Measurements from ENCODE around the gene DHPS. TPM values are rescaled to one million over a fixed set of nuclear protein-coding genes. Genes with fewer than 3 reads are reported as not detected.
"Not testable (repeated sequence)": the region's sequence is repeated elsewhere in the genome, so short reads cannot be mapped to it uniquely, and the experiment has no call there.

Gene DHPS
- total RNA-seq, 1 experiment from 2014 or later, result 106 TPM

- DNase-seq (ENCODE audit: low read depth), result no peak
Observed at GRCh38 chr19:12647047-12647446, 34.6 kb downstream of the DHPS start.

DNA sequence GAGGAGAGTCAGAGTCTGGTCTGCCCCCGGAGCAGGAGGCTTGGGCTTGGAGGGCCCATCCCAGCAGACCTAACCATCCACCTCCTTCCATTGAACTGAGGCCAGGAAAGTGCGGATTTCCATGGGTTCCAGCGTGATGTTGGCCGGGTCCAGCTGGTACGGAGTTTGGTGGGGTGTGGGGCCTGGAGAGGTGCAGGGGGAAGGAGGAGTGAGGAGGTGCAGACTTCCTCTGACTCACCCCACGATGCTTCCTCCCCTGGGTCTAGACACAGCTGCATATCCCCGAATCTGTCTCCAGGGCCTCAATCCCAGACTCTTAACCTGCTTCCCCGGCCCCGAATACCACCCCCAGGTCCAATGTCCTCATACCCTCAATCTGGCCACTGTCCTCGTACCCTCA, 35.1 kb downstream of the DHPS start:
- no peak for DNase-seq (ENCODE audit: low read depth)

GRCh38 chr19:12643716-12644115, 38.0 kb downstream of the DHPS start:
- not testable (repeated sequence) for DNase-seq (ENCODE audit: low read depth)

DNA sequence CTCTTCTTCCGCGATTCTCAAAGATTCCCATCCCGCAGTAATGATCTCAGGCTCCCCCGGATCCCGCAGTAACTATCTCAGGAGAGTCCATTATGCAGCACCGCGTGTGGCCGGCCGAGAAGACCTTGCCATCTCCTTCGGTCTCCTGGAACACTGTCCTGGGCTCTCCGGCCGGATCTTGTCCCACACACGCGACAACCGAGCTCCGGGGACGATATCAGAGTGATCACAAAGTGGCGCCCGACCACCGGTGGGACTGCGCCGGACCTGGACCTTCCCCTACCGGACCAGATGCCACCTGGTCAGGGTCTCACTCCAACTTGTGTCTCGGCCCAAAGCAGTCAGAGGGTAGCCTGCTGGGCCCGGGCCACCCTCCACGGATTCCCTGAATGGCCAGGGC, 39.2 kb downstream of the DHPS start:
- no peak for DNase-seq (ENCODE audit: low read depth)

GRCh38 chr19:12641456-12641855, 40.2 kb downstream of the DHPS start:
- no peak for DNase-seq (ENCODE audit: low read depth)

DNA sequence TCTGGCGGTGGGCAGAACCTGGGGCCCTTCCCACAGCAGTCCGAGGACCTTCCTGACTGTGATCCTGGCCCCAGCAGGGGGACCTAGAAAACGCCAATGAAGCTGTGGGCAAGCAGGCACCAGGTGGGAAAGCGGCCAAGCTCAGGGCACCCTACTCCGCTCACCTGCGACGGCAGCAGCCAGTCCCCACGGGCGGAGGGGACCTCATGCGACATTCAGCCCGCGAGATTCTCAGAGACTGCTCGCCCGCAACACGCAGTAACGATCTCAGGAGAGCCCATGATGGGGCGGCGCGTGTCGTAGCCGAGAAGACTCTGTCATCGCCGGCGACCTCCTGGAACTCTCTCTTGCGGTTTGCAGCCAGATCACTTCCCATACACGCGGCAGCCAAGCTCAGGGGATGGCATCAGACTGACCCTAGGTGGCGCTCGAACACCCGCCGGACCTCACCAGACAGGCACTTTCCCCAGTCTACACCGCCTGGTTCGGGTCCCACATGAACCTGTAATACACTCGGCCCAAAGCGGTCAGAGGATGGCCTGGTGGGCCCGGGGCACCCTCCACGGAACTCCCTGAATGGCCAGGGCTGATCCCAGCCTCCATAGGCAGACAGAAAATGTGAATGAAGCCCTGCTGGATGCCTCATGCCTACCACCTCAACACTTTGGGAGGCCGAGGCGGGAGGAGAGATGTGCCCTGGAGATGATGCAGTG, 41.6 kb downstream of the DHPS start:
- peak; percentile 60 for DNase-seq (ENCODE audit: low read depth)

DNA sequence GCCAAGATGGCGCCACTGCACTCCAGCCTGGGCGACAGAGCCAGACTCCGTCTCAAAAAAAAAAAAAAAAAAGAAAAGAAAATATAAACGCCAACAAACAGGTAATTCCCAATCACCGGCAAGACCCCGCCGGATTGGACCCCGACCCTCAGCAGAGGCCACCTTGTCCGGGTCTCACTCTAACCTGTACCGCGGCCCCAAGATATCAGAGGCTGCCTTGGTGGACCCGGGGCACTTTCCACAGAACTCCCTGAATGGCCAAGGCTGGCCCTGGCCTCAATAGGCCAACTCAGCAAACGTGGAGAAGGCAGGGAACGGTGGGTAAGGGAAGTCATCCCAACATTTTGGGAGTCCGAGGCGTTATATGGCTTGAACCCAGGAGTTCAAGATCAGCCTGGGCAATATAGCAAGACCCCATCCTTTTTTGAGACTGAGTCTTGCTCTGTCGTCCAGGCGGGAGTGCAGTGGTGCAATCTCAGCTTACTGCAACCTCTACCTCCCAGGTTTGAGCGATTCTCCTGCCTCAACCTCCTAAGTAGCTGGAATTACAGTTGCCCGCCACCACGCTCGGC, 43.0 kb downstream of the DHPS start:
- DNase-seq (ENCODE audit: low read depth), result no peak

DNA sequence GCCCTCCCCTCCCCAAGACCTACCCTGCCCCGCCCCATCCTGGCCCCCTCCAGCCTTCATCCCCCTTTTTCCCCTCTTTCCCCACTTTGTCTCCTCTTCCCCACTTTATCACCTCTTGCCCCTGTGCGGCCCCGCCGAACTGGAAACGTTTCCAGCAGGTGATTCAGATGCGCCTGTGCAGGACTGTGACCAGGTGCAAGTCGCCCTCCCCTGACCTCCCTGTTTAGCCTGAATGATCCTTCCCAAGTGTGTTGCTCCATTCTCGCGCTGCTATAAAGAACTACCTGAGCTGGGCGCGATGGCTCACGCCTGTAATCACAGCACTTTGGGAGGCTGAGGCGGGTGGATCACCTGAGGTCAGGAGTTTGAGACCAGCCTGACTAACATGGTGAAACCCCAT, 45.0 kb downstream of the DHPS start:
- no peak for DNase-seq (ENCODE audit: low read depth)

GRCh38 chr19:12629215-12629614, 52.5 kb downstream of the DHPS start:
- DNase-seq (ENCODE audit: low read depth), result no peak

DNA sequence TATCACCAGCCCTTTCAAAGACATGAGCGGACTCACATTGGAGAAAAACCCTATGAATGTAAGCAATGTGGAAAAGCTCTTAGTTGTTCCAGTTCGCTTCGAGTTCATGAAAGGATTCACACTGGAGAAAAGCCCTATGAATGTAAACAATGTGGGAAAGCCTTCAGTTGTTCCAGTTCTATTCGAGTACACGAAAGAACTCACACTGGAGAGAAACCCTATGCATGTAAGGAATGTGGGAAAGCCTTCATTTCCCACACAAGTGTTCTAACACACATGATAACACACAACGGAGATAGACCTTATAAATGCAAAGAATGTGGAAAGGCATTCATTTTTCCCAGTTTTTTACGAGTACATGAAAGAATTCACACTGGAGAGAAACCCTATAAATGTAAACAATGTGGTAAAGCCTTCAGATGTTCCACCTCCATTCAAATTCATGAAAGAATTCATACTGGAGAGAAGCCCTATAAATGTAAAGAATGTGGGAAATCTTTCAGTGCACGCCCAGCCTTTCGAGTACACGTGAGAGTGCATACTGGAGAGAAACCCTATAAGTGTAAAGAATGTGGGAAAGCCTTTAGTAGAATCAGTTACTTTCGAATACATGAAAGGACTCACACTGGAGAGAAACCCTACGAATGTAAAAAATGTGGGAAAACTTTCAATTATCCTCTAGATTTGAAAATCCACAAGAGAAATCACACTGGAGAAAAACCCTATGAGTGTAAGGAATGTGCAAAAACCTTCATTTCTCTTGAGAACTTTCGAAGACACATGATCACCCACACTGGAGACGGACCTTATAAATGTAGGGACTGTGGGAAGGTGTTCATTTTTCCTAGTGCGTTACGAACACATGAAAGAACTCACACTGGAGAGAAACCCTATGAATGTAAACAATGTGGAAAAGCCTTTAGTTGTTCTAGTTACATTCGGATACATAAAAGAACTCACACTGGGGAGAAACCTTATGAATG, 53.3 kb downstream of the DHPS start:
- peak; percentile 32 for DNase-seq (ENCODE audit: low read depth)

DNA sequence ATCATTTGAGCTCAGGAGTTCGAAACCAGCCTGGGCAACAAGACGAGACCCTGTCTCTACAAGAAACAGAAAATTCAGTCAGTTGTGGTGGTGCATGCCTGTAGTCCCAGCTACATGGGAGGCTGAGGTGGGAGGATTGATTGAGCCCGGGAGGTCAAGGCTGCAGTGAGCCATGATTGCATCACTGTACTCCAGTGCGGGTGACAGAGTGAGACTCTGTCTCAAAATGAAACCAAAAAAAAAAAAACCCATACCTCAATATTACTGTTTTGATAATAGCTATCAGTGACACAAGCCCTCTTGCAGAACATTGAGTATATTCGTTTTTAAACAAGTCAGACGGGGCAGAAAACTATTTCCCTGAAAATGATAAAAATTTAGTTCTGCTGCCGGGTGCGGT, 54.7 kb downstream of the DHPS start:
- no peak for DNase-seq (ENCODE audit: low read depth)

Other genes with a start within 250 kb of the DHPS start
- gene ZNF443, start 240.9 kb downstream of the DHPS start, total RNA-seq (2014; rRNA removed), result 3.5 and 4.5 TPM in 2 replicates
- gene ZNF709, start 197.1 kb downstream of the DHPS start, total RNA-seq (2014; rRNA removed), result 2.2 and 3.2 TPM in 2 replicates
- gene ZNF564, start 130.4 kb downstream of the DHPS start, total RNA-seq (2014; rRNA removed), result 5.5 and 6.0 TPM in 2 replicates
- 6.4 and 10.3 TPM in 2 replicates for gene ZNF490, start 71.1 kb downstream of the DHPS start, total RNA-seq (2014; rRNA removed)
- 8.4 and 11.5 TPM in 2 replicates for gene ZNF791, start 71.0 kb downstream of the DHPS start, total RNA-seq (2014; rRNA removed)
- 48.1 and 73.8 TPM in 2 replicates for gene MAN2B1, start 15.1 kb downstream of the DHPS start, total RNA-seq (2014; rRNA removed)
- gene WDR83, start 15.1 kb downstream of the DHPS start, total RNA-seq (2014; rRNA removed), result 9.1 and 10.0 TPM in 2 replicates
- gene GNG14, start 6.1 kb upstream of the DHPS start, total RNA-seq (2014; rRNA removed), result not detected in 2 replicates
- gene FBXW9, start 14.8 kb upstream of the DHPS start, total RNA-seq (2014; rRNA removed), result 8.1 and 8.7 TPM in 2 replicates
- gene TNPO2, start 42.1 kb upstream of the DHPS start, total RNA-seq (2014; rRNA removed), result 41.0 and 56.0 TPM in 2 replicates
- 372 and 446 TPM in 2 replicates for gene TRIR, start 52.8 kb upstream of the DHPS start, total RNA-seq (2014; rRNA removed)
- gene GET3, start 55.6 kb upstream of the DHPS start, total RNA-seq (2014; rRNA removed), result 136 and 155 TPM in 2 replicates
- 0.45 and 0.98 TPM in 2 replicates for gene BEST2, start 69.9 kb upstream of the DHPS start, total RNA-seq (2014; rRNA removed)
- gene HOOK2, start 93.7 kb upstream of the DHPS start, total RNA-seq (2014; rRNA removed), result 15.2 and 20.3 TPM in 2 replicates
- 76.8 and 91.4 TPM in 2 replicates for gene JUNB, start 109.6 kb upstream of the DHPS start, total RNA-seq (2014; rRNA removed)
- 101 and 124 TPM in 2 replicates for gene PRDX2, start 119.9 kb upstream of the DHPS start, total RNA-seq (2014; rRNA removed)
- gene THSD8, start 120.2 kb upstream of the DHPS start, total RNA-seq (2014; rRNA removed), result not detected in 2 replicates
- 56.2 and 59.5 TPM in 2 replicates for gene RNASEH2A, start 124.7 kb upstream of the DHPS start, total RNA-seq (2014; rRNA removed)
- gene RTBDN, start 152.7 kb upstream of the DHPS start, total RNA-seq (2014; rRNA removed), result not detected in 2 replicates
- gene MAST1, start 156.6 kb upstream of the DHPS start, total RNA-seq (2014; rRNA removed), result 0.13 TPM in 1 of 2 replicates, not detected in the other
- 17.2 and 18.9 TPM in 2 replicates for gene DNASE2, start 199.6 kb upstream of the DHPS start, total RNA-seq (2014; rRNA removed)
- gene KLF1, start 205.3 kb upstream of the DHPS start, total RNA-seq (2014; rRNA removed), result not detected in 2 replicates
- 24.6 and 31.9 TPM in 2 replicates for gene GCDH, start 209.3 kb upstream of the DHPS start, total RNA-seq (2014; rRNA removed)
- gene SYCE2, start 237.4 kb upstream of the DHPS start, total RNA-seq (2014; rRNA removed), result 0.17 TPM in 1 of 2 replicates, not detected in the other

Data from LHCN-M2 (cell line).